SK-N-SH treated with all-trans-retinoic acid at 6 μM for 48 hours (cell line): Measurements from ENCODE around the gene VSIG10L.

Source experiments
- ATAC-seq: fragments of 200-7000 bp; cut with Tn5 transposase; 3 replicates; pipeline ENCODE4 v1.9.1; 2020; ENCODE audit warnings: mild to moderate bottlenecking, moderate library complexity
- ARNTL ChIP-seq: fragments of 450-650 bp; formaldehyde crosslinking; IDR thresholded peaks from 2 replicates; pipeline ENCODE4 v1.5.0; 2020; ENCODE audit warnings: low read depth, mild to moderate bottlenecking, moderate library complexity, borderline replicate concordance
- OSR1 ChIP-seq: fragments of 250-450 bp; sonication (Bioruptor Pico); IDR thresholded peaks from 2 replicates; pipeline ENCODE4 v1.8.0; 2022; ENCODE audit warnings: moderate library complexity, mild to moderate bottlenecking, inconsistent platforms
- POU6F1 ChIP-seq: fragments of 250-450 bp; sonication (Bioruptor Pico); IDR thresholded peaks from 2 replicates; pipeline ENCODE4 v1.8.0; 2021; ENCODE audit warnings: low read depth, mild to moderate bottlenecking, moderate library complexity, borderline replicate concordance
- PPARA ChIP-seq: fragments of 250-450 bp; sonication (Bioruptor Pico); IDR thresholded peaks from 2 replicates; pipeline ENCODE4 v1.5.0; 2020; ENCODE audit warnings: mild to moderate bottlenecking, borderline replicate concordance
- RARB ChIP-seq: fragments of 250-450 bp; sonication (Bioruptor Pico); IDR thresholded peaks from 2 replicates; pipeline ENCODE4 v1.8.0; 2021; ENCODE audit warnings: mild to moderate bottlenecking, moderate library complexity
- SNAI2 ChIP-seq: fragments of 250-450 bp; sonication (Bioruptor Pico); IDR thresholded peaks from 2 replicates; pipeline ENCODE4 v1.5.0; 2020; ENCODE audit warnings: mild to moderate bottlenecking, moderate library complexity
- TCF4 ChIP-seq: fragments of 250-450 bp; sonication (Bioruptor Pico); IDR thresholded peaks from 2 replicates; pipeline ENCODE4 v1.8.0; 2021; ENCODE audit warnings: mild to moderate bottlenecking, moderate library complexity, borderline replicate concordance
- TOX ChIP-seq: fragments of 250-450 bp; sonication (Bioruptor Pico); IDR thresholded peaks from 2 replicates; pipeline ENCODE4 v1.8.0; 2021; ENCODE audit warnings: mild to moderate bottlenecking, moderate library complexity, borderline replicate concordance
- ZC3H10 ChIP-seq: fragments of 250-450 bp; sonication (Bioruptor Pico); IDR thresholded peaks from 2 replicates; pipeline ENCODE4 v1.5.1; 2021; ENCODE audit warnings: mild to moderate bottlenecking, moderate library complexity
- ZFP3 ChIP-seq: fragments of 250-450 bp; sonication (Bioruptor Pico); IDR thresholded peaks from 2 replicates; pipeline ENCODE4 v1.5.0; 2020; ENCODE audit warnings: mild to moderate bottlenecking, moderate library complexity
- ZNF565 ChIP-seq: fragments of 450-650 bp; formaldehyde crosslinking; conservative IDR thresholded peaks from 2 replicates; pipeline ENCODE4 v1.5.0; 2020; ENCODE audit warnings: low read depth, mild to moderate bottlenecking, moderate library complexity
- TF ChIP-seq, protein P1 (sequence below): fragments of 250-450 bp; sonication (Bioruptor Pico); IDR thresholded peaks from 2 replicates; pipeline ENCODE4 v1.8.0; 2020; ENCODE audit warnings: mild to moderate bottlenecking, moderate library complexity, borderline replicate concordance
- TF ChIP-seq, protein P2 (sequence below): fragments of 250-450 bp; sonication (Bioruptor Pico); IDR thresholded peaks from 2 replicates; pipeline ENCODE4 v1.5.0; 2020; ENCODE audit warnings: mild to moderate bottlenecking, moderate library complexity
- TF ChIP-seq, protein P3 (sequence below): fragments of 250-450 bp; sonication (Bioruptor Pico); IDR thresholded peaks from 2 replicates; pipeline ENCODE4 v1.5.1; 2020; ENCODE audit warnings: low read depth, mild to moderate bottlenecking, moderate library complexity

VSIG10L gene

GRCh38 chr19:51354742-51355148 lies 12.8 kb upstream of the VSIG10L start:
- TF ChIP-seq ZFP3 = no peak
- TF ChIP-seq, protein P1, sequence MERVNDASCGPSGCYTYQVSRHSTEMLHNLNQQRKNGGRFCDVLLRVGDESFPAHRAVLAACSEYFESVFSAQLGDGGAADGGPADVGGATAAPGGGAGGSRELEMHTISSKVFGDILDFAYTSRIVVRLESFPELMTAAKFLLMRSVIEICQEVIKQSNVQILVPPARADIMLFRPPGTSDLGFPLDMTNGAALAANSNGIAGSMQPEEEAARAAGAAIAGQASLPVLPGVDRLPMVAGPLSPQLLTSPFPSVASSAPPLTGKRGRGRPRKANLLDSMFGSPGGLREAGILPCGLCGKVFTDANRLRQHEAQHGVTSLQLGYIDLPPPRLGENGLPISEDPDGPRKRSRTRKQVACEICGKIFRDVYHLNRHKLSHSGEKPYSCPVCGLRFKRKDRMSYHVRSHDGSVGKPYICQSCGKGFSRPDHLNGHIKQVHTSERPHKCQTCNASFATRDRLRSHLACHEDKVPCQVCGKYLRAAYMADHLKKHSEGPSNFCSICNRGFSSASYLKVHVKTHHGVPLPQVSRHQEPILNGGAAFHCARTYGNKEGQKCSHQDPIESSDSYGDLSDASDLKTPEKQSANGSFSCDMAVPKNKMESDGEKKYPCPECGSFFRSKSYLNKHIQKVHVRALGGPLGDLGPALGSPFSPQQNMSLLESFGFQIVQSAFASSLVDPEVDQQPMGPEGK (CRISPR knock-in tag) = no peak
- no peak for TF ChIP-seq OSR1 (CRISPR knock-in tag)
- TF ChIP-seq, protein P2, sequence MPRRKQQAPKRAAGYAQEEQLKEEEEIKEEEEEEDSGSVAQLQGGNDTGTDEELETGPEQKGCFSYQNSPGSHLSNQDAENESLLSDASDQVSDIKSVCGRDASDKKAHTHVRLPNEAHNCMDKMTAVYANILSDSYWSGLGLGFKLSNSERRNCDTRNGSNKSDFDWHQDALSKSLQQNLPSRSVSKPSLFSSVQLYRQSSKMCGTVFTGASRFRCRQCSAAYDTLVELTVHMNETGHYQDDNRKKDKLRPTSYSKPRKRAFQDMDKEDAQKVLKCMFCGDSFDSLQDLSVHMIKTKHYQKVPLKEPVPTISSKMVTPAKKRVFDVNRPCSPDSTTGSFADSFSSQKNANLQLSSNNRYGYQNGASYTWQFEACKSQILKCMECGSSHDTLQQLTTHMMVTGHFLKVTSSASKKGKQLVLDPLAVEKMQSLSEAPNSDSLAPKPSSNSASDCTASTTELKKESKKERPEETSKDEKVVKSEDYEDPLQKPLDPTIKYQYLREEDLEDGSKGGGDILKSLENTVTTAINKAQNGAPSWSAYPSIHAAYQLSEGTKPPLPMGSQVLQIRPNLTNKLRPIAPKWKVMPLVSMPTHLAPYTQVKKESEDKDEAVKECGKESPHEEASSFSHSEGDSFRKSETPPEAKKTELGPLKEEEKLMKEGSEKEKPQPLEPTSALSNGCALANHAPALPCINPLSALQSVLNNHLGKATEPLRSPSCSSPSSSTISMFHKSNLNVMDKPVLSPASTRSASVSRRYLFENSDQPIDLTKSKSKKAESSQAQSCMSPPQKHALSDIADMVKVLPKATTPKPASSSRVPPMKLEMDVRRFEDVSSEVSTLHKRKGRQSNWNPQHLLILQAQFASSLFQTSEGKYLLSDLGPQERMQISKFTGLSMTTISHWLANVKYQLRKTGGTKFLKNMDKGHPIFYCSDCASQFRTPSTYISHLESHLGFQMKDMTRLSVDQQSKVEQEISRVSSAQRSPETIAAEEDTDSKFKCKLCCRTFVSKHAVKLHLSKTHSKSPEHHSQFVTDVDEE (CRISPR knock-in tag) = no peak
- TF ChIP-seq, protein P3, sequence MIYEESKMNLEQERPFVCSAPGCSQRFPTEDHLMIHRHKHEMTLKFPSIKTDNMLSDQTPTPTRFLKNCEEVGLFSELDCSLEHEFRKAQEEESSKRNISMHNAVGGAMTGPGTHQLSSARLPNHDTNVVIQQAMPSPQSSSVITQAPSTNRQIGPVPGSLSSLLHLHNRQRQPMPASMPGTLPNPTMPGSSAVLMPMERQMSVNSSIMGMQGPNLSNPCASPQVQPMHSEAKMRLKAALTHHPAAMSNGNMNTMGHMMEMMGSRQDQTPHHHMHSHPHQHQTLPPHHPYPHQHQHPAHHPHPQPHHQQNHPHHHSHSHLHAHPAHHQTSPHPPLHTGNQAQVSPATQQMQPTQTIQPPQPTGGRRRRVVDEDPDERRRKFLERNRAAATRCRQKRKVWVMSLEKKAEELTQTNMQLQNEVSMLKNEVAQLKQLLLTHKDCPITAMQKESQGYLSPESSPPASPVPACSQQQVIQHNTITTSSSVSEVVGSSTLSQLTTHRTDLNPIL (CRISPR knock-in tag) = no peak
- no peak for TF ChIP-seq TCF4 (CRISPR knock-in tag)
- TF ChIP-seq TOX (CRISPR knock-in tag) = no peak
- no peak for TF ChIP-seq PPARA (CRISPR knock-in tag)
- ATAC-seq = no peak

- no peak for TF ChIP-seq ZNF565 (CRISPR knock-in tag)
- no peak for TF ChIP-seq OSR1 (CRISPR knock-in tag)
- TF ChIP-seq PPARA (CRISPR knock-in tag) = no peak
- TF ChIP-seq, protein P2 (CRISPR knock-in tag) = no peak
- TF ChIP-seq ZC3H10 (CRISPR knock-in tag) = no peak
- TF ChIP-seq POU6F1 = no peak
- no peak for TF ChIP-seq ARNTL
- no peak for TF ChIP-seq RARB (CRISPR knock-in tag)
- TF ChIP-seq TOX (CRISPR knock-in tag) = no peak
- TF ChIP-seq, protein P3 (CRISPR knock-in tag) = no peak
- no peak for TF ChIP-seq SNAI2 (CRISPR knock-in tag)
- TF ChIP-seq, protein P1 (CRISPR knock-in tag) = no peak
- no peak for ATAC-seq
Observed at GRCh38 chr19:51354103-51354741, 12.3 kb upstream of the VSIG10L start.
